ENCODE results near the gene TMEM120B.

DNA sequence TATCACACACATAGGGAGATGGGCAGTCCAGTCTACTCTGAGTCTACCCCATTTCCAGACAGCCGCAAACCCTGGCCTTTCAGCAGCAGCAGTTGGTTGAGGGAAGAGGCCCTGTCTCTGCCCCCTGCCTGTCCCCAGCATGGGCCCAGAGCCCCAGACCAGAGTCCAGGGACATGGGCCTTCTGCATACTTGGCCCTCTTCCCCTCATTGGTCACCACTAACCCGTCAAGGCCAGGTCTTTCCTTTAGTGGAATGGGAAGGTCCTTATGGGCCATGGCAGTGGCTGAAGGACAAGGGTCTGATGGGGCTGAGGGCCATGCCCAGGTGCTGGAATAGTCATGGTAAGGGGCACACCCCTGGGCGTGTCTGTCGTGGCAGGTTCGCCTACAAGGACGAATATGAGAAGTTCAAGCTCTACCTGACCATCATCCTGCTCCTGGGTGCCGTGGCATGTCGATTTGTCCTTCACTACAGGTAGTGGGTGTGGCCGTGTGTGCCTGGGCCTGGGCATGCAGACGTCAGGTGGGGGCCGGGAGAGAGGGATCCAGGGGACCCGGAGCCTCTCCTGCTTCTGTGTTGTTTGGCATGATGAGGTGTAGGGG, 39.3 kb downstream of the TMEM120B start:
- TF ChIP-seq, protein P1, sequence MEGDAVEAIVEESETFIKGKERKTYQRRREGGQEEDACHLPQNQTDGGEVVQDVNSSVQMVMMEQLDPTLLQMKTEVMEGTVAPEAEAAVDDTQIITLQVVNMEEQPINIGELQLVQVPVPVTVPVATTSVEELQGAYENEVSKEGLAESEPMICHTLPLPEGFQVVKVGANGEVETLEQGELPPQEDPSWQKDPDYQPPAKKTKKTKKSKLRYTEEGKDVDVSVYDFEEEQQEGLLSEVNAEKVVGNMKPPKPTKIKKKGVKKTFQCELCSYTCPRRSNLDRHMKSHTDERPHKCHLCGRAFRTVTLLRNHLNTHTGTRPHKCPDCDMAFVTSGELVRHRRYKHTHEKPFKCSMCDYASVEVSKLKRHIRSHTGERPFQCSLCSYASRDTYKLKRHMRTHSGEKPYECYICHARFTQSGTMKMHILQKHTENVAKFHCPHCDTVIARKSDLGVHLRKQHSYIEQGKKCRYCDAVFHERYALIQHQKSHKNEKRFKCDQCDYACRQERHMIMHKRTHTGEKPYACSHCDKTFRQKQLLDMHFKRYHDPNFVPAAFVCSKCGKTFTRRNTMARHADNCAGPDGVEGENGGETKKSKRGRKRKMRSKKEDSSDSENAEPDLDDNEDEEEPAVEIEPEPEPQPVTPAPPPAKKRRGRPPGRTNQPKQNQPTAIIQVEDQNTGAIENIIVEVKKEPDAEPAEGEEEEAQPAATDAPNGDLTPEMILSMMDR (IDR thresholded peaks at IDR 0.05; ENCODE audit: low read depth, low read length), result no peak
- no peak for TF ChIP-seq EZH2phosphoT487 (IDR thresholded peaks at IDR 0.05; ENCODE audit: low read depth)

All from OCI-LY3 (cell line).